Mucosa of stomach (tissue), 1 donor: ENCODE data around the gene RPL10.
A peak's percentile ranks its signal among the peaks of the same experiment; 100 is the strongest.

Experiments
- H3K27me3 ChIP-seq: one replicate; pipeline ENCODE4 v1.7.0; 2013; ENCODE audit warnings: mild to moderate bottlenecking, low read length; ENCODE audit not compliant: control insufficient read depth, insufficient read depth
- H3K36me3 ChIP-seq: one replicate; pipeline ENCODE4 v1.7.0; 2013; ENCODE audit warnings: low read length; ENCODE audit not compliant: control insufficient read depth, insufficient read depth
- H3K4me1 ChIP-seq: one replicate; pipeline ENCODE4 v1.7.0; 2013; ENCODE audit warnings: mild to moderate bottlenecking, low read length; ENCODE audit not compliant: control insufficient read depth, insufficient read depth
- H3K4me3 ChIP-seq: one replicate; pipeline ENCODE4 v1.7.0; 2013; ENCODE audit warnings: low read length
- H3K9ac ChIP-seq: one replicate; pipeline ENCODE4 v1.7.0; 2013; ENCODE audit warnings: mild to moderate bottlenecking, low read length, moderate library complexity
- H3K9me3 ChIP-seq: one replicate; pipeline ENCODE4 v1.7.0; 2013; ENCODE audit warnings: mild to moderate bottlenecking, low read length, moderate library complexity; ENCODE audit not compliant: control insufficient read depth
- donor health status: Pancreatic carcinoma.

Gene RPL10

DNA sequence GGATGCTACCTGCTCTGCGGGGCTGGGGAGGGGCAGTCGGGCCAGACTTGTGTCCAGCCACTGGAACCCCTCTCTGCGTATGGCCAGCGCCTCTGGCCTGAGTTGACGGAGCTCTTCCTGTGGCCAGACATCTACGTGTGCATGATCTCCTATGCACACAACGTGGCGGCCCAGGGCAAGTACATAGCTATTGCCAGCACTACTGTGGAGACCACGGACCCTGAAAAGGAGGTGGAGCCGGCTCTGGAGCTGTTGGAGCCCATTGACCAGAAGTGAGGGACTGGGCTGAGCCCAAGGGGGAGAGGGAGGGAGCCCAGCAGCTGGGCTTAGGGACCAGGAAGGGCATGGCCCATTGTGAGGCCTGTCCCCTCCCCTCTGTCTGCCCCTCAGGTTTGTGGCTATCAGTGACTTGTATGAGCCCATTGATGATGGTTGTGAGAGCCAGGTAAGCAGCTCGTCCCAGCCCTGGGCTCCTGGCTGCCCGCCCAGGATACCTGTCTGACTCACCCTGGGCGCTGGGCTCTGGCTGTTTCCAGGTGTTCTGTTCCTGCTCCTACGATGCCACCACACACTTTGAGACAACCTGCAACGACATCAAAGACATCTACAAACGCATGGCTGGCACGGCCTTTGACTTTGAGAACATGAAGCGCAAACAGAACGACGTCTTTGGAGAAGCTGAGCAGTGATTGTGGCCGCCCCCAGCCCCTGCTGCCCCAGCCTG is 44.0 kb downstream of the RPL10 start:
- no peaks in the 10 kb centered on the region for H3K27me3 ChIP-seq
- H3K9ac ChIP-seq, result no peak overlapping the region
- H3K36me3 ChIP-seq, result no peaks in the 10 kb centered on the region
- H3K4me3 ChIP-seq, result no peak overlapping the region
- peaks cover 17% of the 10 kb centered on the region for H3K4me1 ChIP-seq
- H3K9me3 ChIP-seq, result no peaks in the 10 kb centered on the region

DNA sequence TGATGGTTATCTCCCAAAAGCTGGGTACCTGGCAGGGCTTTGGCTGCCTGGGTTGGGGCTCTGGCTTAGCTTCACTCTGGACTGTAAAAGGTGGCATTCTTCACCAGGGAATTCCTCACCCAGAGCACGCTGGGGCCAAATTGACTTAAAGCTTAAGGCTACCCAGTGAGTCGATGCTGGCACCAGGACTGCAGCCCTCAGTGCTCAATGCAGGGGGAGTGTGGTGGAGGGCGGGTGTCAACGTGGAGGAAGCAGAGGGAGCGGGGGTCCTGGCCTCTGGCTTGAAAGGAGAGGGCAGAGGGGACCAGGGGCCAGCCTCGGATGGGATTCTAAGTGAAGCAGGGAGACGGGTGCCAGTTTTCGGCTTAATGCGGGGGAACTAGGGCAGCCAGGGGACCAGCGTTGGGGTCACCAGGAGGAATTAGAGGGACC is 45.3 kb downstream of the RPL10 start:
- Histone ChIP-seq H3K9me3 (no peaks in the 10 kb centered on the region), H3K9ac (peak overlapping the region; percentile 61), H3K27me3 (no peaks in the 10 kb centered on the region), H3K4me1 (peaks cover 8% of the 10 kb centered on the region), H3K36me3 (no peaks in the 10 kb centered on the region), H3K4me3 (no peak overlapping the region)

DNA sequence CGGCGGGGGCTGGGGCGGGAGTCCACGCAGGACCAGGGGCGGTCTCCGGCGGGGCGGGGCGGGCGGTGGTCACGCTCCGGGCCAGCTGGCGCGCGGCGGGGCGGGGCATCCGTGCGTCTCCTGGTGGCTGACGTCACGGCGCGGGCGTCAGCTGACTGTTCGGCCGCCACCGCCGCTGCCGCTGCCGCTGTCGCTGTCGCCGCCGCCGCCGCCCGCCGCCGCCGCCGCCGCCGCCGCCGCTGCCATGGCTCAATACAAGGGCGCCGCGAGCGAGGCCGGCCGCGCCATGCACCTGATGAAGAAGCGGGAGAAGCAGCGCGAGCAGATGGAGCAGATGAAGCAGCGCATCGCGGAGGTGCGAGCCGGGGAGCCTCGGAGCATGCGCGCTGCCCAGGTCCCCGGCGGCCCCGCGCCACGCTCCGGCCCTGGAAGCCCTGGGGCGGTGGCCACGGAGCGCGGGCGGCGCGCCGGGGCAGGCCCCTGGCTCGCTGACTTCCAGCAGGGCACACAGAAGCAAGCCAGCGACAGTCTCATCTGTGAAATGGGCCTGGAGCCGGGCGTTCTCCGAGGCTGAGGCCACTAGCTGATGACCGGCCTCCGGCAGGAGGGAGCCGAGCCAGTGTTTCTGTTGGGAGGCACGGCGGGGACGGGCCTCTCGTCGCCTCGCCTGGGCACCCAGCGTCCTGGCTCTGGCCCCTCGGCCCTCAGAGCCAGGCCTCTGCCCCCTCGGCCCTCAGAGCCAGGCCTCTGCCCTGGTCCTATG is 46.0 kb downstream of the RPL10 start, which contains the start of gene FAM50A:
TSS of gene FAM50A (plus strand) at position 150 of the 763 bp plus-strand sequence. CDS start at position 245, 95 bp downstream.
- peak within 1 kb of the TSS; percentile 75 for H3K9ac ChIP-seq
- H3K36me3 ChIP-seq, result no peaks in the 10 kb centered on the region
- H3K4me1 ChIP-seq, result peaks cover 7% of the 10 kb centered on the region

DNA sequence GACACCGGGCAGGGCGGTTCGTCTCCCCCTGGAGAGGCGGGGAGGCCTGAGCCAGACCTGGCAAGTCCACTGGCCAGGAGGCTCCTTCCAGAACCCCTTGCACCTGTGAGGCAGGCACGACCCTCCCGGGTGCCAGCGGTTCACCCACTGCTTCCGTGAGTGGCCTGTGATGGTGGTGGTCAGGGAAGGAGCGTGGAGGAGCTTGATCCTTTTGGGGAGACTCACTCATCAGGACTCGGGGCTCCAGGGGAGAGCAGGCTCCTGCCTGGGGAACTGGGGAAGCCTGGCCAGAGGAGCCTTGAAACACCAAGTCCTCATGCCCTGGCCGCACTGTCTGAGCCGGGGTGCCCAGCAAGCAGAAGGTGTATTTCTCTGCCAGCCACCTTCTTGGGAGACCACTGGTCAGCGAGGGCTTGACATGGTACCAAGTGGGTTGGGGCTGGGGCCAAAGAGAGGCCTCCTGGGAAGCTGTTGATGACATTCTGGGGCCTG is 46.6 kb downstream of the RPL10 start:
- Histone ChIP-seq H3K36me3 (no peaks in the 10 kb centered on the region), H3K4me3 (peak overlapping the region; percentile 25), H3K9me3 (no peaks in the 10 kb centered on the region), H3K9ac (peak overlapping the region; percentile 75), H3K4me1 (peaks cover 7% of the 10 kb centered on the region), H3K27me3 (no peaks in the 10 kb centered on the region)

More for the DNA sequence above, 46.0 kb downstream of the RPL10 start, which contains the start of gene FAM50A:
- Histone ChIP-seq H3K4me3 (peak within 1 kb of the TSS; percentile 25), H3K9me3 (no peaks in the 10 kb centered on the region), H3K27me3 (no peaks in the 10 kb centered on the region)

DNA sequence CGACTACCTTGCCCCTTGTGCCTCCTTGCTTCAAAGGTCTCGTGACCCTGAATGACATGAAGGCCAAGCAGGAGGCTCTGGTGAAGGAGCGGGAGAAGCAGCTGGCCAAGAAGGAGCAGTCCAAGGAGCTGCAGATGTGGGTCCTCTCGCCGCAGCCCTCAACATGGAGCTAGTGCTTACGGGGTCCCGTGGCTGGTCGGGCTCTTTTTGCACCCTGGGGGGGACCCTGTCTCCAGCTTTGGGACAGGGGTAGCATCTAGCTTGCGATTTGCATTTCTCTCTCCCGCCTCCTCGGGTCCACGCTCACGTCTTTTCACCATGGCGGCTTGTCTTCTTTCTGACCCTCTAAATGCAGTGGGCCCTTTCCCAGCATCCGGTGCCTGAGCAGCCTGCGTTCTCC is 47.6 kb downstream of the RPL10 start:
- Histone ChIP-seq H3K4me1 (peaks cover 7% of the 10 kb centered on the region), H3K9me3 (no peaks in the 10 kb centered on the region), H3K9ac (no peak overlapping the region), H3K36me3 (no peaks in the 10 kb centered on the region), H3K27me3 (no peaks in the 10 kb centered on the region), H3K4me3 (no peak overlapping the region)

DNA sequence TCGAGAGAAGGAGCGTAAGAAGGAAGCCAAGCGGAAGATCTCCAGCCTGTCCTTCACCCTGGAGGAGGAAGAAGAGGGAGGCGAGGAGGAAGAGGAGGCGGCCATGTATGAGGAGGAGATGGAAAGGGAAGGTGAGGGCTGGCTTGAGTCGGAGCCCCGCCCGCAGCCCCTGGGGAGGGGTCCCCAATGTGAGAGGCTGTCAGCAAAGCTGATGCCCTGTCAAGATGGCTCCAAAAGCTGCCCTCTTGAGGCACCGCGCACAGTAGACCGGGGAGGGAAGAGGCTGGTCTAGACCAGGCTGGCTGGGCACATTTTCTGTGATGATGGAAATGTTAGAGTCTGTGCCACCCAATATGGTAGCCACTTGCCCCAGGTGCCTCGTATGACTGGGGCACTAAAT is 48.3 kb downstream of the RPL10 start:
- Histone ChIP-seq H3K4me3 (no peak overlapping the region), H3K9me3 (no peaks in the 10 kb centered on the region), H3K9ac (no peak overlapping the region), H3K4me1 (peaks cover 7% of the 10 kb centered on the region), H3K27me3 (no peaks in the 10 kb centered on the region), H3K36me3 (no peaks in the 10 kb centered on the region)

DNA sequence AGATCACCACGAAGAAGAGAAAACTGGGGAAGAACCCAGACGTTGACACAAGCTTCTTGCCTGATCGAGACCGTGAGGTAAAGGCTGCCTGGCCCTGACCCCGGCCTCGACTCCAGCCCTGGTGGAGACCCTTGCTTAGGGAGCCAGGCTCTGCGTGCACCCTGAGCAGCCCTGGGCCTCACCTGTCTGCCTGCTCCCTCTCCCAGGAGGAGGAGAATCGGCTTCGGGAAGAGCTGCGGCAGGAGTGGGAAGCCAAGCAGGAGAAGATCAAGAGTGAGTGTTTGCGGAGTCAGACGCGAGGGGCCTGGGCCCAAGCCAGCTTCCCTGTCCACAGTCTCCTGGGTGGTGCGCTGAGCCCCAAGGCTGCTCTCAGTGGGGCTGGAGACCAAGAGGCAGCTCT is 50.3 kb downstream of the RPL10 start:
- no peaks in the 10 kb centered on the region for H3K27me3 ChIP-seq
- H3K4me3 ChIP-seq, result no peak overlapping the region
- H3K4me1 ChIP-seq, result peaks cover 7% of the 10 kb centered on the region
- H3K36me3 ChIP-seq, result no peaks in the 10 kb centered on the region
- no peaks in the 10 kb centered on the region for H3K9me3 ChIP-seq
- H3K9ac ChIP-seq, result no peak overlapping the region

DNA sequence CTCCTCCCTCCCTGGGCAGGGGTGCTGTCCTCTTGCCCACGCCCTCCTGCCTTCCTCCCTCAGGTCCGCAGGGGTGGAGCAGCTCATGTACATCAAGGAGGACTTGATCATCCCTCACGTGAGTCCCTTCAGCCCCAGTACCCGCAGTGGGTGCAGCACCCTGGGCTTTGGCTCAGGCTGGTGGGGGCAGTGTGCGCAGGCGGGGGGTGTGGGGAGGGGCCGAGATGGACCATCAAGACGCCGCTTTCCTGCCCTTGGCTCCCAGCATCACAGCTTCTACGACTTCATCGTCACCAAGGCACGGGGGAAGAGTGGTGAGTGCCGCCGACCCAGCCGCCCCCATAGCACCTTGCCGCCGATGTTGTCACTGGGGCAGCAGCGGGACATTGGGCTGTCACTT is 51.4 kb downstream of the RPL10 start:
- Histone ChIP-seq H3K27me3 (no peaks in the 10 kb centered on the region), H3K4me1 (peaks cover 7% of the 10 kb centered on the region), H3K9ac (no peak overlapping the region), H3K36me3 (no peaks in the 10 kb centered on the region), H3K9me3 (no peaks in the 10 kb centered on the region), H3K4me3 (no peak overlapping the region)

DNA sequence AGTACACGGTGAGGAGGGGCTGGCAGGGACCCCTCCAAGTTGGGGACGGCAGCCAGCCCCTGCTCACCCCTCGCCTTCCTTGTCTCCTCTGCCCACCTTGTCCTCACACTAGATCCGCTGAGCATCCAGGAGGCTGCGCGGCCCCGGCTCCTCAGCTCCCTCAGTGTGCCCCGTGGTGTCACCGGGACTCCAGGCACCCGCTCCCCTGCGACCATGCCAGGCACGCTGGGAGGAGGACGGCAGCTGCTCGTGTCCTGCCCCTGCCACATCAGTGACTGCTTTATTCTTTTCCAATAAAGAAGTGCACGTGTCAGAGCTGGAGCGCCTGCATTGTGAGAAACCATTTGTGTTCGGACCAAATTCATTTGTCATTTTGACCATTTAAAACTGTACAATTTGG is 52.1 kb downstream of the RPL10 start:
- Histone ChIP-seq H3K4me3 (no peak overlapping the region), H3K9ac (no peak overlapping the region), H3K27me3 (no peaks in the 10 kb centered on the region), H3K4me1 (no peaks in the 10 kb centered on the region), H3K36me3 (no peaks in the 10 kb centered on the region), H3K9me3 (no peaks in the 10 kb centered on the region)
